Activated CD8-positive, alpha-beta memory T cell treated with anti-CD3 and anti-CD28 coated beads, Interleukin-2, amount 50 U/mL, for 1 hour (primary cell): ENCODE measurements around the gene LHX4.

ENCODE experiments used
- DNase-seq: peaks from one replicate; pipeline ENCODE4 v3.0.0-alpha.2; 2020; ENCODE audit errors: extremely low read depth

LHX4 gene

DNA sequence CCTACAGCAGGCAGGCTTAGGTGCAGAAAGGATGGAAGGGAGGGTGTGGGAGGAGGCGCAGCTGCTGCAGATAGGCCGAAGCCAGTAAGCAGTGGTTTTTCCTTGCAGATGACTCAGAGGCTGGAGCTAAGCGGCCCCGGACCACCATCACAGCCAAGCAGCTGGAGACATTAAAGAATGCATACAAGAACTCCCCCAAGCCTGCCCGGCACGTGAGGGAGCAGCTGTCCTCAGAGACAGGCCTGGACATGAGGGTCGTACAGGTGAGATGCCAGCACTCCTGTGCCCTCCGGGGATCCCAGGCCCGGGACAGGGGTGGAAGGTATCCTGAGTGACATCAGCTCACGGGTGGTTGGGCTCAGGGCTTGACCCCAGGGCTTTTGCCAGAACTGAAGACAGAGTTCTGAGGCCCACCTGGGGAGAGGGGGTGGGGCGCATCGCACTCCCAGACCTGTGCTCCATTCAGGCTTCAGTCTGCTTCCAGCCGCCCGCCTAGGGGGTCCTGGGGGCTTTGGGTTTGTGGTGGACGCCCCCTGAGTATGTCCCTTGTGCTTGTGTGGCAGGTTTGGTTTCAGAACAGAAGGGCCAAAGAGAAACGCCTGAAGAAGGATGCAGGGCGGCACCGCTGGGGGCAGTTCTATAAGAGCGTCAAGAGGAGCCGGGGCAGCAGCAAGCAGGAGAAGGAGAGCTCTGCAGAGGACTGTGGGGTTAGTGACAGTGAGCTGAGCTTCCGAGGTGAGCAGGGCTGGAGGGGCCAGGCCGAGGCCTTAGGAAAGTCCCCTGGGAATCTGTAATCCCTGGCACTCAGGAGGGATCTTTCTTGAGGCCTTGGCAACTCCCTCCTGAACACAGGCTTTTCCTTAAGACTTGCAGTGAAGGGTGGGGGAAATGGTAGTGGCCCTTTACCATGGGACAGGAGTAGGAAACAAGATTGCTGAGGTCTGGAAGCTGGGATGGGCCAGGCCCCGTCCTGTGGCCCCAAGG, 41.5 kb downstream of the LHX4 start:
- DNase-seq: no peak

DNA sequence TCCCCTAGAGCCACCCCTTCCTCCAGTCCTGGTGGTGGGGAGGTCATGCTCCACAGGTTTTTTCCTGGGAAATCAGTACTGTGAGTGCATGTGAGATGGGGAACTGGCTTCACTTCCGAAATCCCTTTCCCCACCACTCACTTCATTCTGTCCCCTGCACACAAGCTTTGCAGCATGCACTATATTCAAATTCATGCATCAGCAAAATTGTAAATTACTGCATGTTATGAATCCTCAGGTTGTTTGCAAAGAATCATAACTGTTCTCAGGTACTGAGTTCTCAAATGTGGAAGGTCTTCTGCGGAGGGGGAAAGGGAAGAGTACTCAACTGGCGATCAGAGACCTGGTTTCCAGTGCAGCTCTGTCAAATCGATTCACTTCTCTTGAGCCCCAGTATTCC, 42.3 kb downstream of the LHX4 start:
- no peak for DNase-seq

DNA sequence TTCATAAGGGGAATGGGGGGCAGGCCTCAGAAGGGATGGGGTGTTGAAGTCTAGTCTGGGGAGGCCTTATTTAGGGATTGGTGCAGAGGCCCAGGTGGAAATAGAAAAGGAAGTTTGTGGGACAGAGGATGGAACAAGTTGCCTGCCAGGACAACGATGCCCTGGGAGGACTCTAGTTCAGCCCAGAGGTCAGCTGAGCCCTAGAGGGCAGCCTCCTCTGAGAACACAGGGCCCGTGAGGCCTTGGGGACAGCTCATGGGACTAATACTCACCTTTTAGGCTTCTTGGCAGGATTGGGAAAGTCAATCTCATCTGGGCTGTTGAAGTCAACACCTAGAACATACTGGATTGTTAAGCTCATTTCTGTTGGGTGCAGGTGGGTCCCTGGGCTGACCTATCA, 43.0 kb downstream of the LHX4 start:
- no peak for DNase-seq

DNA sequence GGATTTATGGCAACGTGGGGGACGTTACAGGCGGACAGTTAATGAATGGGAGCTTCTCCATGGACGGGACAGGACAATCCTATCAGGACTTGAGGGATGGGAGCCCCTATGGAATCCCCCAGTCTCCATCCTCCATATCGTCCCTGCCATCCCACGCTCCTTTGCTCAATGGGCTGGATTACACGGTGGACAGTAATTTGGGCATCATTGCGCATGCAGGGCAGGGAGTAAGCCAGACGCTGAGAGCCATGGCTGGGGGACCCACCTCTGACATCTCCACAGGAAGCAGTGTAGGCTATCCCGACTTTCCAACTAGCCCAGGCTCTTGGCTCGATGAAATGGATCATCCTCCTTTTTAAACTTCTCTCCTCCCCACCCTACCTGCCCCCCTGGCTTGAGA, 44.2 kb downstream of the LHX4 start:
- no peak for DNase-seq

DNA sequence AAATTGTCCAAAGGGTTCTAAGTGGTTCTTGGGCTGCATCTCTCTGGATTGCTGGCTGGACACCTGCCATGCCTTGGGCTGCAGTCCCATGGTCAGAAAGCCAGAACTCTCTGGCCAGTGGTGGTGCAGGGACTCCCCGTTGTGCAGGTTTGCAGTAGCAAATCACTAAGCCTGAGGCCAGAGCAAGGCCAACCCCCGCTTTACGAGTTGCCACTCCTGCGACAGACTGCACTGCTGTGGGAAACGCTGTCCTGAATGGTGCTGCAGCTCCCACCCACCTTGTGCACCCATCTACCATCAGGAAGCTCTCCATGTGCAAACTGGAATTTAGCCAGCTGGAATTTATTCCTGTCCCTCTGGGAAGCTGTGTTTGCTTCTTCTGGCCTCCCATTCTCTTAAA, 45.7 kb downstream of the LHX4 start:
- DNase-seq: no peak

DNA sequence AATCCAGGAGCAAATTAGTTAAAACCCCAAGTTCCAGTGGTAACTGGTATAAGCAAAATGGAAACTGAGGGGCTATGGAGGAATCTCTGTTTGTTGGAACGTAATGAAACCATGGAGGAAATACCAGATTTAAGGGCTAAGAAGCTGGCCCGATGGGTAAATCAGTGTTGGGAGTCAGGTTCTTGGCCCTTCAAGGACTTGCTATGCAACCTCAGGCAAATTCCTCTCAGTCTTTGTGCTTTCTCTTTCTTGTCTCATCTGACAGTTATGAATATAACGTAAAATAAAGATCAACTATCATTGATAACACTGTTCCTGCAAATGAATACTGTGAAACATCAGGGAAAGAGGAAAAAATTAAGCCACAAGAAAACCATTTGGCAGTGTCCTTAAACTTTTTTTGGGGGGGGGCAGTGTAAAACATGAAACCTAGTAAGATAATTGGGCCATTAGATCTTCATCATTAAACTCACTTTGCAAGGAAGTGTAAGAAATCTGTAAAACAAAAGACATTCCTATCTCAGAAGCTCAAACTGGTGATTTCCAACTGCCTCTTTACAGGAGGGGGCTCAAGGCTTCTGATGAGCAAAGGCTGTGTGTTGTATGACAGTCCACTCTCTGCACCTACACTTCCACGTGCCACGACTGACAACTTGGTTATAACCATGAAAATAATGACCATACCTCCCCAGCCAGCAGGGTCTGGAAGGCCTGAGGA, 47.6 kb downstream of the LHX4 start:
- DNase-seq: no peak

DNA sequence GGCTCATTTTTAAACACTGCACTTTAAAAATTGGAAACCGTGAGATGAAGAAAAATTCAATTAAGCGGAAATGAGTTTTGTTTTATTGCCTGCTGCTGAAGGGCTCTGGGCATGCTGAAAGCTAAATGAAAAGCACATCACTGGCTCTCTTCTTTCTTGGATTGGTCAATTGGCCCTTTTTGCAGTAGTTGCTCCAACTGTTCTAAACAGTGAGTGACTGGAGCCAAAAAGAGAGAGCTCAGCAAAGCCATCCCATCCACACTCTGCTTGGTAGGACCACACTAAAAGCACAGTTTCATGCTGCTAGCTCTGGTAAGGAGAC, 48.1 kb downstream of the LHX4 start:
- DNase-seq: no peak

DNA sequence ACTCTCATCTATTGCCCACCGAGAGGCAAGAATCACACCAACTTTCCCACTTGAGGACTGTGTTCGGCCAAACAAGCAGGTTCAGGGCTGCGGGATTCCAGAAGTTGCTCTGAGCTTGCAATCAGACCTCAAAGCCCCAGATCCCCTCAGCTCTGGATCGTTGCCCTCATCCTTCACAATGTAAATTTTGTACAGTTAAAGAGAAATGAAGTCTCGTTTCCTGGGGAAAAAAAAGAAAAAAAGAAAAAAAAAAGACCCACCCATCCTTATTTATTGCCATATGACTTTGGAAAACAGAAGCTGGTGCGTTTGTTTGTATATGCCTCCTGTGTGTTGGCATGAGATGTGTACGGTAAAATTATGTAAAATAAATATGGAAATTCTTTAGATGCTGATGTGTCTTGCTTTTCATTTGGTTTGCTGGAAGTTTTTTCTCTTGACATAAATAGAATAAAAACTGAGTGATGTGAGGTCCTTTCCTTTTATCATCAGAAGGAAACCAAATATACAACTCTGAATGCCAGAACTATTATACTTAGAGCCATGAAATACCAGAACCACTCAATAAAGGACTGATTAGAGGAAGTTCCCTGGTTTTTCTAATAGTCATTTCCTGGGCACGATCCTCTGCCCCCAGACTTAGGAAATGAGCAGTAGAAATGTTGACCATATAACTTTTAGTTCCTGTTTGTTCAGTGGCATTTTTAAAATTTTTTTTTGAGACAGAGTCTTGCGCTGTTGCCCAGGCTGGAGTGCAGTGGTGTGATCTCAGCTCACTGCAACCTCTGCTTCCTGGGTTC, 48.7 kb downstream of the LHX4 start:
- DNase-seq: no peak

DNA sequence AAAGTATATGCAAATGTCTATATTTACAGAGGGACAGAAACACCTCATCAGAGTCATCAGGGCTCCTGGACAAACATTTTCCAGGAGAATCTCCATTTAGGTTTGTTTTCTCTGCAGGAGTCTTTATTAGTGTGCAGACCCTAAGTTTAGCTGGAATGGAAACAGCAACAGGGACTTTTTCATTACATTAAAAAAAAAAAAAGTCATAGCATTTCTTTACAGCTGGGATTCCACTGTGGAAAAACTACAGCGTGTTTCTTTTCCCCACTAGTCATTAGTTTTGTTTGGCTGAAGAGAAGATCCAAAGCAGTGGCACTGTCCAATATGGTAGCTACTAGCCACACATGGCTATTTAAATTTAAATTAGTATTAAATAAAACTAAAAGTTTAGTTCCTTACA, 49.6 kb downstream of the LHX4 start:
- DNase-seq: no peak

DNA sequence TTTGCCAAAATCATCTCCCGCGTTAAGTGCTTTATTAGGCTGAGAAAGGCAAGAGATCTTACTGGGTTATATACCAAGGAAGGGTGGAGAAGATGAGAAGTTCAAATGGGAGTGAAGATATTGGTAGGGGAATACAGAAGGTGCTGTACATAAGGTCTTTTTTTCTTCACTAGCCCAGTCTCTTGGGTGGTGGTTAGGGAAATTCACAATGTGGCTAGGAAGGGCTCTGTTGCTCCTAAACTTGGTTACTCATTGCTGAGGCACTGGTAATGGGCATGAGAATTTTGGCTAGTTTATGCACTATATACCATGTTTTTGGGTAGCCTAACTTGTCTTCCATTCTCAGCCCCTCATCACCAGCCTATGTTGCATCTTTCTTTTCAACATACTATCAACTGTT, 50.6 kb downstream of the LHX4 start:
- DNase-seq: no peak

DNA sequence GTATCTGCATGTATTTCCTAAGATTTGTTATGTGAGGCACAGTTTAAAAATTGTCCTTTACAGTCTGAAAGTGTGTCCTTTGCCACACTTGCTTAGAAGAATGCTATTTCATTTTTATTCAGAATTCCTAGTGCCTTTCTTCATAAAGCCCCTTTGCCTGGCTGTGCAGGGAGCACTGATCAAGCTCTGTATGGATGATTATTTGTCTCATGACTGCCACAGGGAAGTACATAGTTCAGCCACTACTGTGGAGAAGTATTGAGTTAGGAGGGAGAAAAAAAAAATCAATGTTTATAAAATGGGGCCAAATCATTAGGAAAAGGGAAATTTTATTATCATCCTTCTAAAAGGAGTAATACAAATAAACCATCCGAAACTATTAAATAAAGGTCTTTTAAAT, 51.4 kb downstream of the LHX4 start:
- no peak for DNase-seq

DNA sequence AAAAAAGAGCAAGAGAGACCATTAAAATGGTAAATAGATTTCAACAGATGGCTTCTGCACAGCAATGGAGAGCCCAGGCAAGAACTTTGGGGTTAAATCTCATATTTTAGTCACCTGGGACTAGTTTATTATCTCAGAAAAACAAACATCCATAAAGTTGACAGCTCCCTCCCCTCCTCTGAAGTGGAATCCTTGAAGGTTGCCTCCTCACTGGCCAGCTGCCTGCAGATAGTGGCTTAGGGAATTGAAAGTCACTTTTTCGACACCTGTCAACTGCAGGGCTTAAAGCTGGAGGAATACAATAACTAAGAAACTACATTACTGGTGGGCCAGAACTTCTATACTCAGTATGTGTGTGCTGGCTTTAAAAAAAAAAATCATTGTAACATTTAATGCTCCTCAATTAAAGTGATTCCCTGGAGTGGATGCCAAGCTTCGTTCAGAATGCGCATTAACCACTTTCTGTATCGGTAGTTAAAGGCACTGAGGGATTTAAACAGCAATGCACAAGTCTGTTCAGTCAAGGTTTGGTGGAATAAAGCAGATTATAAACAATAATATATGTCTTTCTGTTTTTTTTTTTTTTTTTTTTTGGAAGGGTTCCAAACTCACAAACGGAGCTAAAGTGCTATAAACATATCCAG, 52.5 kb downstream of the LHX4 start:
- DNase-seq: no peak

DNA sequence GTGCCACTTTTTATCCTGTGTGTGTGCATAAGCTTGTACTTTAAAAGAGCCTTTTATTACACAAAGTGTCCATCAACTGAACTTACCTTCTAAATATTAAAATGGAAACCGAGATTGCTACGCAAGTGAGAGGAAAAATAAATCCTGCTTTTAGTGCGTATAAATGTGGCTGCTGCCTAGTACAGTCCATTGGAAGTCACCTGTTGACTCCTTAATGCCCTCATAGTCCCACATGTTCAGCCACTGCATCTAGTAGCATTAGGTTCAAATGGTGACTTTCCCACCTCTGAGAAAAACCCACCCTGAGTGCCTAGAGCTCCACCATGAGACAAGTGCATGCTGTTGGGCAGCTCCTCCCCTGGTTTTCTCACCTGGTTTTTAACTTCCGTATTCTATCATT, 53.0 kb downstream of the LHX4 start:
- no peak for DNase-seq

DNA sequence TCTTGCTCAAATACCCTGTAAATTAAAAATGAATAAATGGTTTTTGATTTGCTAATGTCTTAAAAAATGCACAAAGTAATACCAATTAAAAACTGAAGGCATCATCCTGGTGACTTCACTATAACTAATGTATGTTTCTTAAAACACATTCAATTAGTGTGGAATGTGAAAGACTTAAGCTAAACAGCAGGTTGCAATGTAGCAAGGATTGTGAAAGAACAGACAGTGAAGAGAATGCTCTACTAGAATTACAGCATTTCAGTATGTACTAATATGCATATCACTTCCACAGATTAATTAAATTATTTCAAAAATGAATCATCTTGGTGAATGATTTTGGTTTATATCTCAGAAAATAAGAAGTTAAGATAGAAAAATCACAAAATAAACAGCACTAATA, 56.4 kb downstream of the LHX4 start:
- DNase-seq: no peak

DNA sequence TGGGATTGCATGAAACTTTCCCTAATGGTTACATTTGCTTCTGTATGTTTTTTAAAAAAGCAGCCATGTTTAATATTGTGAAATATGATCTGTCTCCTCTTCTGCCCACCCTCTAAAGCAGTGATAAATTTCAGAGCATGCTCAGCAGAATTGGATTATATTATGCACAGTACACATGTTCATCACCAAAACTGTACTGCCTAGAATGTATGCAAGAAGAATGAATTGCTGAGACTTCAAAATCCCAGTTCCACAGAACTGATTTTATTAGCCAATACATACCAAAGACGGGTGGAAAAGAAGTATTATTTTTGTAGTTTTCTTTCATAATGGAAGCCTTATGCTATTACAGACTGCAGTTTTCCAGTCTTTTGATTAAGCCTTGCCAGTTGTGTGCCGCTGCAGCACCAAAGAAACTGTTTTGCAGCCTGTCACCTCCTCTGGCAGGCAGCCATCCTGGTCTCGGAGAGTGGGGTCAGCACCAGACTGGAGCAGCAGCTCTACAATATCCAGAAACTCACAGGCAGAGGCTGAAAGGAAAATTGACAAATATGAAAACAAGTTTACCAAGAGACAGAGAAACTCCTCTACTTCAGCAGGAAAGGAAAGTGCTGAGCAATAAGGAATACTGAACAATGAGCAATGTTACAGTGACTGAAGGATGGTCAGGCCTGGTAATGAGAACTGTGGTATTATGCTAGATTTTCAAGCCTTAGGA, 58.1 kb downstream of the LHX4 start:
- DNase-seq: no peak

DNA sequence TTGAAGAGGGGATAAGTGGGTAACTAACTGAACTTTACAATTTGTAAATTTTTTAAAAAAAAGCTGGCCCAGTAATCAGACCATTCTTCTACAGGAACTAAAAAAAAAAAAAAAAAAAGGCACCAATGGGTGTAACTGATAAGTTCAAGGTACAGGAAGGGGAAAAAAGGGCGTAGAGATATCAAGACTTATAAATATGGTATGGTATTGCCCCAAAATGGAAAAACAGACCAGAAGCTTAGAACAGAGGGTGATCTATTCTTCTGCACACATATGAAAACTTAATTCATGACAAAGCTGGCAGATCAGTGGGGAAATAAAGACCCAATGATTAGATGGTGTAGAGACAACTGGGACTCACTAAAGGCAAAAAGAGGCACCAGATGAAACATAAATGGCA, 58.9 kb downstream of the LHX4 start:
- no peak for DNase-seq

DNA sequence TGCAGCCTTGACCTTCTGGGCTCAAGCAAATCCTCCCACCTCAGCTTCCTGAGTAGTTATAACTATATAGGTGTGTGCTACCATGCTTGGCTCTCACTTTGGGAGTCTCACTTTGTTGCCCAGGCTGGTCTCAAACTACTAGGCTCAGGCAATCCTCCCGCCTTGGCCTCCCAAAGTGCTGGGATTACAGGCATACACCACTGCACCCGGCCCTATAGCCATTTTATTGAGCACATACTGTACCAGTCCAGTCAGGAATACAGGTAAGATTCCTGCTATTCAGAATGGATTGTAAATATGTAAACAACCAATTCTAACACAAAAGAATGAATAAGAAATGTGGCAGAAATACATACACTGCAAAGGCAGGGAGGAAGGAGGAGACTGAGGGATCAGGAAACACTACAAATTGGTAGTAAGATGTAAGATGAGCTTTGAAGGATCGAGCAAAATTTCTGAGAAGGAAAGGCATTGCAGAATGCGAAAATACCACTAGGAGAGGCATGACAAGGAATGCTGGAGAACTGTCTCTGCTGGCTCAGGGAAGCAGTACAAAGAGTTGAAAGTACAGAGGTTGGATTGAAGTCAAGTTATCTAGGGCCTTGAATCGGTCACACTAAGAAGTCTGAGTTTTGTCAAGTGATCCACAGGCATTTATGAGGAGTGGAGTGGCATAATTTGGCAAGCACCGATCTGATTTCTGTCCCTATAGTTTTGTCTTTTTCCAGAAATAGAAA, 60.4 kb downstream of the LHX4 start:
- DNase-seq: no peak

DNA sequence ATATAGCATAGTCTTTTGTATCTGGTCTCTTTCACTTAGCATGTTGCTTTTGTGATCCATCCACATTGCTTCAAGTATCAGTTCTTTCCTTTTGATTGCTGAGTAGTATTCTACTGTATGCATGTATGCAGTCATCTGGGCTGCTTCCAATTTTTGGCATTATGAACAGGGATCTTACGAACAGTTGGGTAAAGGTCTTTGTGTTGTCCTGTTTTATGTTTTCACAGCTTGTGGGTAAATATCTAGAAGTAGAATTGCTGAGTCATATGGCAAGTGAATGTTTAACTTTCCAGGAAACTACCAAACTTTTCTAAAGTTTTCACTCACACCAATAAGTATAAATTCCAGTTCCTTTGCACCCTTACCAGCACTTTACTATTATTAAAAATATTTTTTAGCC, 60.9 kb downstream of the LHX4 start:
- no peak for DNase-seq

DNA sequence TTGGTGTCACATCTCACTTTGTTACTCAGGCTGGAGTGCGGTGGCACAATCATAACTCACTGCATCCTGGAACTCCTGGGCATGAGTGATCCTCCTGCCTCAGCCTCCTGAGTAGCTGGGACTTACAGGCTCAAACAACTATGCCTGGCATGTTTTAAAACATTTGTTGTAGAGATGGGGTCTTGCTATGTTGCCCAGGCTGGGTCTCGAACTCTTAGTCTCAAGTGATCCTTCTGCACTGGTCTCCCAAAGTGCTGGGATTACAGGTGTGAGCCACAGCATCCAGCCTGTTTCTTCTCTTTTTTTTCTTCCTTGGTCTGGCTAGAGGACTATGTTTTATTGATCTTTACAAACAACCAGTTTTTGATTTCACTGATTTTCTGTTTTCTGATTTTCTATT, 64.6 kb downstream of the LHX4 start:
- no peak for DNase-seq

DNA sequence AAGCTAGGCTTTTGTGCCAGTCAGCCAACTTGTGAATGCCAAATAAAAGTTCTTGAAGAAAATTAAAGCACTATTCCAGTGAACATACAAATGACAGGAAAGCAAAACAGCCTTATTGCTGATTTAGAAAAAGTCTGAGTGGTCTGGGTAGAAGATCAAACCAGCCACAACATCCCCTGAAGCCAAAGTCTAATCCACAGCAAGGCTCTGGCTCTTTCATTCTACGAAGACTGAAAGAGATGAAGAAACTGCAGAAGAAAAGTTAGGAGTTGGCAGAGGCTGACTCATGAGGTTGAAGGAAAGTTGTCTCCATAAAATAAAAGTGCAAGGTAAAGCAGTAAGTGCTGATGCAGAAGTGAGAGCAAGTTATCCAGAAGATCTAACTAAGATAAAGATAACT, 65.9 kb downstream of the LHX4 start:
- no peak for DNase-seq
